ENCODE results near the gene CRYBG2. TPM values are rescaled to one million over a fixed set of nuclear protein-coding genes. Genes with fewer than 3 reads are reported as not detected.
A peak's percentile ranks its signal among the peaks of the same experiment; 100 is the strongest.

Gene CRYBG2
- total RNA-seq, 1 experiment from 2014 or later, result 6.4 TPM

- intact Hi-C loops (cut with micrococcal nuclease; ENCODE audit: unreplicated experiment), result loop anchor here (5.0 kb wide), 1 partner anchor 39 kb away; no protein-coding TSS in a partner anchor
- CTCF ChIA-PET, result interaction anchor here (2.9 kb wide), 1 partner anchor 68 kb away, joined by 8 read pairs; no protein-coding TSS in a partner anchor
- Mint-ChIP-seq H3K4me1 (ENCODE audit: low read depth, unreplicated experiment) (peaks cover 8% of the 10 kb centered on the region), H3K27ac (ENCODE audit: unreplicated experiment) (no peak overlapping the region), H3K36me3 (ENCODE audit: insufficient read depth, unreplicated experiment) (no peaks in the 10 kb centered on the region), H3K4me3 (ENCODE audit: low read depth, unreplicated experiment) (no peak overlapping the region), H3K27me3 (ENCODE audit: unreplicated experiment) (no peaks in the 10 kb centered on the region), H3K9me3 (ENCODE audit: low read depth, unreplicated experiment) (no peaks in the 10 kb centered on the region)
- no peak for TF ChIP-seq CTCF (IDR thresholded peaks at IDR 0.05; ENCODE audit: unreplicated experiment)
- BruUV-seq (replicated peaks), result no TSS peak
- no peak for DNase-seq
Observed at GRCh38 chr1:26323382-26323781, 30.5 kb downstream of the CRYBG2 start.

- no peaks in the 10 kb centered on the region for H3K27me3 Mint-ChIP-seq (ENCODE audit: unreplicated experiment)
- intact Hi-C loops (cut with micrococcal nuclease; ENCODE audit: unreplicated experiment), result loop anchor here (5.0 kb wide), 1 partner anchor 40 kb away; no protein-coding TSS in a partner anchor
- no peak for TF ChIP-seq CTCF (IDR thresholded peaks at IDR 0.05; ENCODE audit: unreplicated experiment)
- H3K9me3 Mint-ChIP-seq (ENCODE audit: low read depth, unreplicated experiment), result no peaks in the 10 kb centered on the region
- BruUV-seq (replicated peaks), result no TSS peak
- H3K36me3 Mint-ChIP-seq (ENCODE audit: insufficient read depth, unreplicated experiment), result no peaks in the 10 kb centered on the region
- no peak for DNase-seq
- peaks cover 8% of the 10 kb centered on the region for H3K4me1 Mint-ChIP-seq (ENCODE audit: low read depth, unreplicated experiment)
- no peak overlapping the region for H3K4me3 Mint-ChIP-seq (ENCODE audit: low read depth, unreplicated experiment)
- CTCF ChIA-PET, result interaction anchor here (0.6 to 2.9 kb wide), 6 partner anchors 16 to 180 kb away, joined by 3 to 8 read pairs (median 3); no protein-coding TSS in a partner anchor
- H3K27ac Mint-ChIP-seq (ENCODE audit: unreplicated experiment), result no peak overlapping the region
Observed at GRCh38 chr1:26322042-26322331, 31.9 kb downstream of the CRYBG2 start.

GRCh38 chr1:26321315-26322041 is 32.5 kb downstream of the CRYBG2 start:
- H3K4me3 Mint-ChIP-seq (ENCODE audit: low read depth, unreplicated experiment), result no peak overlapping the region
- peak; percentile 88 for DNase-seq
- H3K27me3 Mint-ChIP-seq (ENCODE audit: unreplicated experiment), result no peaks in the 10 kb centered on the region
- no peak overlapping the region for H3K27ac Mint-ChIP-seq (ENCODE audit: unreplicated experiment)
- H3K9me3 Mint-ChIP-seq (ENCODE audit: low read depth, unreplicated experiment), result no peaks in the 10 kb centered on the region
- intact Hi-C loops (cut with micrococcal nuclease; ENCODE audit: unreplicated experiment), result loop anchor here (2.0 to 5.0 kb wide), 2 partner anchors 41 to 47 kb away; no protein-coding TSS in a partner anchor
- peaks cover 8% of the 10 kb centered on the region for H3K4me1 Mint-ChIP-seq (ENCODE audit: low read depth, unreplicated experiment)
- no peaks in the 10 kb centered on the region for H3K36me3 Mint-ChIP-seq (ENCODE audit: insufficient read depth, unreplicated experiment)
- TF ChIP-seq CTCF (IDR thresholded peaks at IDR 0.05; ENCODE audit: unreplicated experiment), result peak; percentile 66
- CTCF ChIA-PET, result interaction anchor here (0.6 to 2.9 kb wide), 7 partner anchors 16 to 180 kb away, joined by 3 to 8 read pairs (median 3); no protein-coding TSS in a partner anchor
- no TSS peak for BruUV-seq (replicated peaks)

- Mint-ChIP-seq H3K27ac (ENCODE audit: unreplicated experiment) (no peak overlapping the region), H3K4me1 (ENCODE audit: low read depth, unreplicated experiment) (peaks cover 8% of the 10 kb centered on the region), H3K27me3 (ENCODE audit: unreplicated experiment) (no peaks in the 10 kb centered on the region), H3K36me3 (ENCODE audit: insufficient read depth, unreplicated experiment) (no peaks in the 10 kb centered on the region), H3K4me3 (ENCODE audit: low read depth, unreplicated experiment) (no peak overlapping the region), H3K9me3 (ENCODE audit: low read depth, unreplicated experiment) (no peaks in the 10 kb centered on the region)
- DNase-seq, result no peak
- BruUV-seq (replicated peaks), result no TSS peak
- CTCF ChIA-PET, result interaction anchor here (1.0 to 2.9 kb wide), 4 partner anchors 35 to 70 kb away, joined by 3 to 8 read pairs (median 4); no protein-coding TSS in a partner anchor
- no peak for TF ChIP-seq CTCF (IDR thresholded peaks at IDR 0.05; ENCODE audit: unreplicated experiment)
- intact Hi-C loops (cut with micrococcal nuclease; ENCODE audit: unreplicated experiment), result loop anchor here (2.0 to 5.0 kb wide), 2 partner anchors 41 to 46 kb away; no protein-coding TSS in a partner anchor
Observed at GRCh38 chr1:26320896-26321295, 33.0 kb downstream of the CRYBG2 start.

All from Calu3 (cell line).